HG02840 (cell line): ENCODE data around the gene KMT2C.
"Not testable (repeated sequence)": the region's sequence is repeated elsewhere in the genome, so short reads cannot be mapped to it uniquely, and the experiment has no call there.

ENCODE experiments used
- ATAC-seq: cut with Tn5 transposase; IDR thresholded peaks from one replicate; pipeline ENCODE4 v1.9.1; 2021; ENCODE audit warnings: mild to moderate bottlenecking, moderate library complexity, moderate number of reproducible peaks; ENCODE audit not compliant: unreplicated experiment, low FRiP score

KMT2C gene

DNA sequence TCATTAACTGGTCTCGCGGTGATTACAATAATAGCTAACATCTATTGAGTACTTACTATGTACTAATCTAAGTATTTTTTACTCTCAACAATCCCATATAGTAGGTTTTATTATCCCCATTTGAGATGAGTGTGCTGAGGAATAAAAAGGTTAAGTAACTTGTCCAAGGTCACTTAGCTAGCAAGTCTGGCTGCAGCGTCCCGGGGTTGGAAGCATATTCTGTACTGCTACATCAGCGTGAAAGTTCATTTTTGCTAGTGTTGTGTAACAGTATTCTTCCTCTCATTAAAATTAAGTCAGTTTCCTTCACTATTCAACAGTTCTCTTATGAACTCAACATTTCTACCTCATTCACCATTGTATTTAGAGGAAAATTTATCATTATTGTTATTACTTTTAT is 199.5 kb downstream of the KMT2C start:
- not testable (repeated sequence) for ATAC-seq

DNA sequence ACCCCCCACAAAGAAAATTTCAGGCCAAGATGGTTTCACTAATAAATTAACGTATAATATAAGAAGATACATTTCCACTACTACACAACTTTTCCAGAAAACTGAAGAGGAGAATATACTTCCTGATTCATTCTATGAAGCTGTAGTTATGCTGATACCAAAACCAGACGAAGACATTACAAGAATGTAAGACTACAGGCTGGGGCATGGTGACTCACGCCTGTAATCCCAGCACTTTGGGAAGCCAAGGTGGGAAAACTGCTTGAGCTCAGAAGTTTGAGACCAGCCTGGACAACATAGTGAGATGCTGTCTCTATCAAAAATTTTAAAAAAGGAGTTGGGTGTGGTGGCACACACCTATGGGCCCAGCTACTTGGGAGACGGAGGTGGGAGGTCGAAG is 201.4 kb downstream of the KMT2C start:
- not testable (repeated sequence) for ATAC-seq

DNA sequence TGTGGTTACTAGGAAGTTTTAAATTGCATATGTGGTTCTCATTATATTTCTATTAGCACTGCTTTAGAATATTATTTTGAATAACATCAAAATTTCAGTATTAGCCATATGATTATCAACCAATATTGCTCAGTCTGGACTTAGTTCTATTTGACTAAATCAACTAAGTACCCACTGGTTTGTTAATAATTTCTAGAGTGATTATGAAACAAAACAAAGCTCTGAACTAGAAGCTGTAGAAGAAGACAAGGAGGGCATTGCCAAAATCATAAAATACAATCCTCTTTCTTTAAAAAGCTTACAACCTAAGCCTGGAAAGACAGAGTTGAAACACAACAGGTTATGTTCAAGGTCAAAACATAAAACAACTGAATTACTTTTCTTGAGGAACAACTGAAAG is 204.7 kb downstream of the KMT2C start:
- ATAC-seq = no peak

DNA sequence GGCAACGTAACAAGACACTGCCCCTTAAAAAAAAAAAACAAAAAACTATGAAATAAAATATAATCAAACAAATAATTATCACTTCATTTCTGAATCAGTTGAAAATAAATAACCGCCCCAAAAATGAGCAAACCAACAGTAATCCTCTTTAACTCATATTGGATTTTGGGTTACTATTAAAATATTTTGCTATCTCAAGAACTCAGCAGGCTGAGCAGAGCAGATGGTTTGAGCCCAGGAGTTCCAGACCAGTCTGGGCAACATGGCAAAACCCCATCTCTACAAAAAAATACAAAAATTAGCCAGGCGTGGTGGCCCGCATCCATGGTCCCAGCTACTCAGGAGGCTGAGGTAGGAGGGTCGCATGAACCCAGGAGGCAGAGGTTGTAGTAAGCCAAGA is 216.2 kb downstream of the KMT2C start:
- not testable (repeated sequence) for ATAC-seq

DNA sequence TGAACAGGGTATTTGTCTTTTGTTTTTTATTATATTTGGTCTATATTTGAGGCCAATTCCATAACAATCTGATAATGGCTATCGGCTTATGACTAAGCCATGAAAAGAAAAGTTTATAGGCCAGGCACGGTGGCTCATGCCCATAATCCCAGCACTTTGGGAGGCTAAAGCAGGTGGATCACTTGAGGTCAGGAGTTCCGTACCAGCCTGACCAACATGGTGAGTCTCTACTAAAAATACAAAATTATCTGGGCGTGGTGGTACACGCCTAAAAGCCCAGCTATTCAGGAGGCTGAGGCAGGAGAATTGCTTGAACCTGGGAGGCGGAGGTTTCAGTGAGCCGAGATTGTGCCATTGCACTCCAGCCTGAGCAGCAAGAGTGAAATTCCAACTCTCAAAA is 227.0 kb downstream of the KMT2C start:
- ATAC-seq = not testable (repeated sequence)

DNA sequence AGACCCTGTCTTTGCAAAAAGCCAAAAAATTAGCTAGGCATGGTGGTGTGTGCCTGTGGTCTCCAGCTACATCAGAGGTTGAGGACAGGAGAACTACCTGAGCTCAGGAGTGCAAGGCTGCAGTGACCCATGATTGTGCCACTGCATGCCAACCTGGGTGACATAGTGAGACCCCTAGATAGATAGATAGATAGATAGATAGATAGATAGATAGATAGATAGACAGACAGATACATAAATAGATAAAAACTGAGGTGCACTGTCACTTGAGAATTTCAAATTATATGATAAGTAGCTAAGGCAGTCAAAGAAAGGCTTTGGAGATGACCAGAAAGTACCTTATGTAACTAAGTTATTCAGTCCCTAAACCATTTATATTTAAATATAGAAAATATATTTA is 231.4 kb downstream of the KMT2C start:
- not testable (repeated sequence) for ATAC-seq

DNA sequence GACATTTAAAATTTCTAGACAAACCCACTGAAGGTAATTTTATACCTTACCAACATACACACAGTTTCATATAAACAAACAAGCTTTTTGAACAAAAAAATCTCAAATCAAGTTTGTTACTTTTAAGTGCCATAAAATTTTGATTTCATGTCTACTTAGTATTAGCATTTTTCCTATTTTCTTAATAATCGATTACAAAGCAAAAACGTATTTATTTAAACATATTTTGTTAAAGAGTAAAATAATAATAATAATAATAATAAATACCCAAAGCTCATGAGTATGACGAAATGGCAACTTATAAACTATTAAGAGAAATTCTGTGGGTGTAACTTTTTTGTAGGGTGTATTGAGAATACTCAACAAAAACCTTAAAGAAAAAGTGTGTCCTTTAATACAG is 232.7 kb downstream of the KMT2C start:
- ATAC-seq = no peak

DNA sequence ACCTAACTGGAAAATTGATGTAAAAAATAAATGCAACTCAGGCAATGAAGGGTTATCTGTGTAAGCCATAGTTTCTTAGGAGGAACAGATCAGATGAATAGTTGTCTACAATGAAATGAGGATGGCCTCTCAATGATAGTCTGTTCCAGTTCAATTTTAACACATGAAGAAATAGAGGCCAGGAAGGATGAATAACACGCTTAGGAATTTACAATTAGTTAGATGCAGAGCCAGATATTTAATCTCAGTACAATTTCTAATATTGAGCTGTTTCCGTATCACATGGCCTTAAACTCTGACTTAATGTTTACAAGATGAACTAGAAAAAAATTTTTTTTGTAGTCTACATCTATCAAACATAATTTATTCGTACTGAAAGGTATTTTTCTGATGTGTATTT is 233.7 kb downstream of the KMT2C start:
- no peak for ATAC-seq

DNA sequence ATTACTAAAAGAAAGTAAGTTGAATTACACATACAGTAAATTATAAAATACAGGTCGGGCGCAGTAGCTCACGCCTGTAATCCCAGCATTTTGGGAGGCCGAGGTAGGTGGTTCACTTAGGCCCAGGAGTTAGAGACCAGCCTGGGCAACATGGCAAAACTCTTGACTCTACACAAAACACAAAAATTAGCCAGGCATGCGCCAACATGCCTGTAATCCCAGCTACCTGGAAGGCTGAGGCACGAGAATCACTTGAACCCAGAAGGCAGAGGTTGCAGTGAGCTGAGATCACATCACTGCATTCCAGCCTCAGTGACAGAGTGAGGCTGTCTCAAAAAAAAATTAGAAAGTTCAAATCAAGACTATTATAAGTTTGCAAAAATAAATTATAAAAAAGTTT is 235.4 kb downstream of the KMT2C start:
- ATAC-seq = no peak

DNA sequence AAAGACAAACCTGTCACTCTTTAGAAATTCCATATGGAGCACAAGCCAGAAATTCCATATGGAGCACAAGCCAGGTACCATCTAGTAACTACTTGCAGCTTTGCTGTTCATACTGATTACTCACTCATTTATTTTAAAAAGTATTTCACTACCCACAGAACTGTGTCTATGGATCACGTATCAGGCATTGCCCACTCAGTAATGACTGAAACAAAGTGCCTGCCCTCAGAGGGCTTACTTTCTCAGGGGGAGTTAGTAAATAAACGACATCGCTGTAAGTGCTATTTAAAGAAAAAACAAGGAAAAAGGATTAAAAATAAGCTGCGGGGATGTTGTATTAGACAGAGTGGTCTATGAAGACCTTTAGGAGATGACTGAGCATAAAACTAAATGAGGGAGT is 239.4 kb downstream of the KMT2C start:
- no peak for ATAC-seq

DNA sequence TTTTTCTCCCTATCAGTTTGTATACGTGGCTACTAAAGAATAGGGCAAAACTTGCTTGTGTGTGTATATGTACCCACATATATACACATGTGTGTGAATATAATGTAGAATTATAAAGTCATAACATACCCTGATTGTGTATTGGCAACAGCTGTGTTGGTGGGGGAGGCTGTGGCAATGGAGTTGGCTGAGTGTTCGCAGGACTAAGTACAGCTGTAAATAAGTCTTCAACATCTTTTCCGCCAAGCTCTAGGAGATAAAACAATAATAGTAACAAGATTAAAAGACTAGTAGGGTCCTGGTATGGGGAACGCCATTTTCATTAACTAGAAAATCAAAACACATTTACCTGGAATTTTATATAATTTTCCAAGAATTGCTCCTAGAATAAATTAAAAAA is 241.9 kb downstream of the KMT2C start:
- ATAC-seq = no peak

DNA sequence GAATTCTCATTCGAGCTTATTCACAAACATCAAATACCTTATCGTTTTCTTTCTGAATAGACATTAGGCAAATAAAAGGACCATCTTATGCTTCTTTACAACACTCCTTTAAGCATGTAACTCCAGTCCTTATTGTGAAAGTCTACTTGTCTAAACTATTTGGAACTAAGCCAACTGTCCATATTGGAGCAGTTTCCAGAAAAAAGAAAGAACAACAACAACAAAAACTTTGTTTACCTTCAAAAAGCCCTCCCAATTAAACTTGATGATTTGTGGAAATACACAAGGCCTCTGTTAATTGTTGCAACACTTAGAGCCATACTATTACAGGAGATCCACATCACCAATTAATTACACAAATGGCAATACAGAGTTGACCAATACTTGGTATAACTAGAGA is 246.7 kb downstream of the KMT2C start:
- ATAC-seq = no peak

DNA sequence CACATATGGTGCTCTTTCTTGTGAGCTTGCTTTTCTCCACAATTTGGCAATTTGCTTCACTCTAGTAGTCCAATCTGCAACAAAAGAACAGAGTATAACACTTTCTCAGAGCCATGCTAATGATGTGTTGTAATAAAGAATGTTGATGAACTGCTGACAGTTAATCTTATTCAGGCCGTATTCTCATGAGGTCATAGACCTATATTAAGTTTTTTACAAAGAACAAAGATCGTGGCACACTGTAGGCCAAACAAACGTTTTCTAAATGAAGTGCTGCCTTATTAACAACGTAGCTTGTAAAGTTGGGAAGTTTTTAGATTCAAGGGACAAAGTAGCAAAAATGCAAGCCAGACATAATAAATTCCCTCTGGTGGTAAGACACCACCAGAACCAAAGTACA is 250.2 kb downstream of the KMT2C start:
- ATAC-seq = no peak

DNA sequence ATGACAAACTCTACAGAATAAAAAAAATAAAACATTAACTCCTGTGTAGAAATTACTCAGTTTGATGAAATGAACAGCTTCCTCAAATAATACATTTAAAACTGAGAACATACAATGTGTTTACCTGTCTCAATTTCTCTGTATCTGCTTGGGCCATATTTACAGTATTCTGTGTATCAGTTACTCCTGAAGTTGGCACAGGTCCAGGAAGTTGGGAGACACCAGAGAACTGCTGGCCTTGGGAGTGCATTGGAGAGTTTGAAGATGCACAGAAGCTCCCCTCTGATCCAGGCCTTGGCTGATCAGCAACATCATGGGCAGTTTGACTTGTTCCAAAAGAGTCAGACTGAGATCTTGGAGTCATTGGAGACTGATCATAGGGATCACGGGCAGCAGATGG is 255.2 kb downstream of the KMT2C start:
- no peak for ATAC-seq

DNA sequence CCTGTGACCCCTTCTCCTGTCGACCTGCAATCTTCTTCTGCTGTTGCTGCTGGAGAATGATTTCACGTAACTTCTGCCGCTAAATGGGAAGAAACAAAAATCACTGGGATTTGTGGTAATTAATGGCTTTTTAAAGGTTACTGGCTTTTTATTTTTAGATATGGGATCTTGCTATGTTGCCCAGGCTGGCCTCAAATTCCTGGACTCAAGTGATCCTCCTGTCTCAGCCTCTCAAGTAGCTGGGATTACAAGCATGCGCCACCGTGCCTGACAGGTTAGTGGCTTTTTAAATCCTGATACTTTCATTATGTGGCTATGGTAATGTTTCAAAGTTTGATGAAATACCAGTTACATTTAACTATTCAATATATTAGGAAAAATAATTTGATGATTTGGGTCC is 255.8 kb downstream of the KMT2C start:
- no peak for ATAC-seq

DNA sequence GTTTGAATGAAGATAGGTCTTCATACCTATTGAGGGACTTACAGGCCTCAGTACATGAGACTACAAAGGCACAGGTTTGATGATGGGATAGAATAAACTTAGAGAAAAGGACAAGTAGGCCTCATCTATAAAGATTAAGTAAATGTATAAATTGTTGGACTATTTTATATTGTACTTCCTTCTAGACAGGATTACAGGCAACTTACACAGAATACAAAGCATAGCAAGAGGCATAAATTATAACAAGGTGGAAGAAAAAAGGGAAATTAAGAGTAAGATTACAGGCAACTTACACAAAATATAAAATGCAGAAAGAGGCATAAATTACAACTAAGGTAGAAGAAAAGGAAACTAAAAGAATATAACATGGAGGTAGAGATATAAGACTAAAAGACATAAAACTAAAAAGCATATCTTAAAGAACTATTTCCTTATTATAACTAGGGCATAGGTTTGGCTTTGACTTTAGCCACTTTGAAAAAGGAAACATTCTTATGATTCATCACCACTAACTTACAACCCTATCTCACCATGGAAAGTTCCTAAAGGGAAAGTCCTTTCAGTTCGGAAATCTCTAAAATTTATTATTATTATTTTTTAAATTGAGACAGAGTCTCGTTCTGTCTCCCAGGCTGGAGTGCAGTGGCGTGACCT is 257.3 kb downstream of the KMT2C start:
- ATAC-seq = no peak

DNA sequence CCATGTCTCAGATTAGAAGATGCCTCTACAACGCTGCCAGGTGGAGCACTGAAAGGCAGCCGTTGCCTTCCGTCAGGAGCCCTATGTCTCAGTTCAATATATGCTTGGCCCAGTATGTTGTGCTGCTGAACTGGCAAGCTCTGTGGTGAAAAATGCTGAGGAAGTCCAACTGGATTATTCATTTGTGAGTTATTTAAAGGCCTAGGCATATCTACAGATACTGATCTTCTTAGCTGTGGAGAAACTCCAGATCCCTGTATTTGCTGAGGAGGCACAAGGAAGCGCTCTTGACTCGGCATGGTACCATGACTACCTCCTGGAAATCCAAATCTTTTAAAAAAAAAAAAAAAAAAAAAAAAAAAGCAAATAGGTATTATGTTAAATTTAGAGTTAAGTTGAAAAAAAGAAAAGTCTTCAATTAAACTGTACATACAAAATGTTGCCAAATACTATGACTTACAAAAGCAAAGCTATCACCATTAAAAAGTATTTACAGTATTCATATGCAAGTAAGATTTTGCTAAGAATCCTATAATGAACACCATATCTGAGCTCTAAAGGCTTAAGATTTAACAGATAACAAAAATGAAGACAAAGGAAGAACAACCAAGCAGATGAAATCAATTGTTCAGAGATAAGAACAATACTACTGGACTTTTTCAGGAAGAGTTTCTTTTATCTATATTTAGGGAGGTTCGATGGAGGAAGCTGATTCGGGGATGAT is 258.0 kb downstream of the KMT2C start:
- no peak for ATAC-seq

DNA sequence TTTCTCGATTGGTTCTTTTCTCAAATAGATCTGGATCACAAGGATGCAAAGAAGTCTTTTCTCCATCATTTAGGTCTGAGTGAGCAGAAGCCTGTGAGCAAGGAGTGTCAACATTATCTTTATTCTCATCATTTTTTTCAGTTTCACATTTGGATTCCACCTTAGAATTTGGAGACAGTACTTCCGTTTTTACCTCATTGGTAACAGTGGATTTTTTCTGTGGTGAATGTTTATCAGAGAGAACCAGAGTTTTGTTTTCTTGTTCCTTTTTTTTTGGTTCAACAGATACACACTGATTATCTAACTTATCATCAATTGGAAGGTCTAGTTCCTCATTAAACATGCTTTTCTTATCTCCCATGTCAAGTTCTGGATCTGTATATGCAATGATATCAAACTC is 259.0 kb downstream of the KMT2C start:
- no peak for ATAC-seq

DNA sequence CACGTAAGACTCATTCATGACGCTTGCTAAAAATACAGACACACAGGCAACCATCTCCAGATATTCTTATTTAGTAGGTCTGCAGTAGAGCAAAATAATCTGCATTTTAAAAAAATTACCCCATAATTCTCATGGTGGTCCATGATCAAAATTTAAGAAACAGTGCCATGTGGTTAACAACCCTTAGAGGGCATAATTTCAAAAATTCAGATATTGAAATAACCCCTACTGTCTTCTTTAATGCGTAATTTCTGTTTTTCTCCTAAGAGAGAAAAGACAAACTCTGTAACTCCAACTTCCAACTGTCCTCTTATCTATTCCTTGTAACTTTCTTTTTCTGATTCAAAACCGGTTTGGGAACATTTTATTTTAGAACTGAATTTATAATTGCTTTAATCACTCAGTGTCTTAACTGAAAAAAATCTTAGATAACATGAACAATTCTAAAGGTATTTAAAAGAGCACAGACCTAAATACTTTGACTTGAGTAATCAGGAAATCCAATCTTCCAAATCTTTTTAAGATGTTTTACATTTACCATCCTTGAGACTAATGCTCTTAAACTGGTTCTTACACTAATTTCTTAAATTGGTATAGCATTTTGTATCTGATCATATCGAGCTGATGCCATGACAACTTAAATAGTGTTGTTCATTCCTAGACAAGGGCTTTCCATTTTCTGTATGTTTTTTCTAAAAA is 262.3 kb downstream of the KMT2C start:
- ATAC-seq = no peak

DNA sequence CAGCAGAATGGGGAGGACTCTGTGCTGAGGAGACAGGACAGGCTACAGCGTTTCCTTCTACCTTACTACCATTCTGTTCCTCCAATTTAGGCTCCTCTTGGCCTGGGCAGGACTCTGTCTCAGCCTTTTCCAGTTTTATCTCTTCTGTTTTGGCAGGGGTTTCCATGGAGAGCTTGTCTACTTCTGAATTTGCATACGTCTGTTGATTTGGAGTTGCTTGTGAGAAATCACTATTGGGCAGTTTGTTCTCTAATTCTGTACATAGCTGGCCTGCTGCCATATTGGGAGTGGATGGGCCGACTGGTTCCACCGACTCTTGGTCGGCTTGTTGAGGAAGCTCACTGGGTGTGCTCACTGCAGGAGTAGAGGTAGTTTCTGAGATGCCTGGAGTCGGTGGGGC is 273.5 kb downstream of the KMT2C start:
- no peak for ATAC-seq

DNA sequence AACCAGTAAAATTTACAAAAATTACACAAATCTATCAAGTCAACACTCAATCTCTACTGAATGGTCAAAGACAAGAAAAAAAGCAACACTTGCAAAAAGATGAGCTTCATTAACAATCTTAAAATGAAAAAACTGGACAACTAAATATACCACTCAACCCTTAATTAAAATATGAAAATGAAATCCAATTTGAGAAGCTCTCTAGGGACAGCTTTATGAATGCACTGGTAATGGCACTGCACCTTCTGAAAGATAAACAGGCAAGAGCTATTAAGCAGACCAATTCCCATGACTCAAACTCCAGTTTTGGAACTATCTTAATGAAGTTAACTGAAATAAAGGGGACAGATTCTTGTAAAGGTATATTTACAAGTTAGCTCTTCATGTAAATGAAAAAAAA is 274.6 kb downstream of the KMT2C start:
- ATAC-seq = no peak
